HepG2 (cell line): Measurements from ENCODE around the gene TMEM59. TPM values are rescaled to one million over a fixed set of nuclear protein-coding genes. Genes with fewer than 3 reads are reported as not detected.

Experiments used
- ATAC-seq: fragments of 200-7000 bp; cut with Tn5 transposase; 3 replicates; pipeline ENCODE4 v1.9.1; 2020; ENCODE audit warnings: mild to moderate bottlenecking, moderate library complexity
- BruUV-seq: library from RNA; stranded (reverse); fragments of 400-500 nt; replicated peaks from 2 replicates; lab custom pipeline; 2021; lab: Mats Ljungman, UMichigan
- CTCF ChIA-PET: fragments of 300-600 bp; formaldehyde crosslinking; extraction: SDS; loops from one replicate; lab custom pipeline; 2021; ENCODE audit warnings: low total read pairs, inconsistent platforms, low intra/inter-chr PET ratio; lab: Yijun Ruan, JAX
- POLR2A ChIA-PET: fragments of 350-600 bp; sonication (Branson Sonifier 250); formaldehyde crosslinking; loops from one replicate; lab custom pipeline; 2020; ENCODE audit warnings: antibody characterized with exemption, inconsistent platforms; lab: Yijun Ruan, JAX
- DNase-seq: peaks from one replicate; pipeline ENCODE4 v3.0.0-alpha.2; 2015; ENCODE audit warnings: low spot score
- FAIRE-seq: peaks from 3 replicates; lab custom pipeline; 2011; peaks lifted over from hg19 to GRCh38; lab: Jason Lieb, UNC
- H2AFZ ChIP-seq: one replicate; pipeline ENCODE4 v1.6.1; 2011; ENCODE audit warnings: low read length, inconsistent platforms
- H3K27ac ChIP-seq: fragments of 300-600 bp; 3 replicates; pipeline ENCODE4 v1.8.0; 2011; ENCODE audit warnings: mixed run types, mild to moderate bottlenecking, mixed read lengths, low read length, inconsistent platforms; ENCODE audit not compliant: insufficient read depth; ENCODE audit errors: extremely low read length
- H3K27me3 ChIP-seq, 2 experiments: fragments of 200-600 bp in 1 of 2; 2 replicates in 1 of 2; 3 replicates in 1 of 2; pipeline versions ENCODE4 v1.6.0 to v1.8.0; 2011; ENCODE audit warnings: low read length in 2 of 2, mild to moderate bottlenecking in 2 of 2, moderate library complexity in 2 of 2, inconsistent platforms in 1 of 2; ENCODE audit not compliant: insufficient read depth in 2 of 2, control insufficient read depth in 1 of 2
- H3K36me3 ChIP-seq, 2 experiments: fragments of 200-600 bp in 1 of 2; replicated peaks in 1 of 2; 2 replicates in 1 of 2; 3 replicates in 1 of 2; pipeline versions ENCODE4 v1.5.1 to v1.8.0; 2011; ENCODE audit warnings: low read length in 2 of 2, inconsistent platforms in 1 of 2; ENCODE audit not compliant: insufficient read depth in 2 of 2, control insufficient read depth in 1 of 2
- H3K4me1 ChIP-seq: 2 replicates; pipeline ENCODE4 v1.5.1; 2012; ENCODE audit warnings: low read length, inconsistent platforms; ENCODE audit not compliant: insufficient read depth
- H3K4me2 ChIP-seq: 2 replicates; pipeline ENCODE4 v1.6.0; 2011; ENCODE audit warnings: low read depth, low read length, inconsistent platforms
- H3K4me3 ChIP-seq, 3 experiments: fragments of 200-600 bp in 1 of 3; sonication (generic), shearing (Covaris generic) in 1 of 3; replicated peaks in 1 of 3; 2 replicates each; pipeline ENCODE4 v1.5.1; 2011 to 2016; ENCODE audit warnings: low read length in 3 of 3, inconsistent platforms in 2 of 3, low read depth in 2 of 3, mild to moderate bottlenecking in 2 of 3, control low read depth in 1 of 3, mixed read lengths in 1 of 3; ENCODE audit not compliant: insufficient read depth in 1 of 3
- H3K79me2 ChIP-seq: one replicate; pipeline ENCODE4 v1.6.1; 2011; ENCODE audit warnings: low read length, inconsistent platforms; ENCODE audit not compliant: insufficient read depth
- H3K9ac ChIP-seq: 2 replicates; pipeline ENCODE4 v1.6.0; 2011; ENCODE audit warnings: mild to moderate bottlenecking, low read depth, low read length, inconsistent platforms; ENCODE audit not compliant: insufficient read depth
- H3K9me3 ChIP-seq: 2 replicates; pipeline ENCODE4 v1.5.1; 2012; ENCODE audit warnings: mild to moderate bottlenecking, low read length
- H4K20me1 ChIP-seq: 2 replicates; pipeline ENCODE4 v1.6.0; 2011; ENCODE audit warnings: inconsistent platforms, mild to moderate bottlenecking, low read length, moderate library complexity; ENCODE audit not compliant: insufficient read depth
- BORCS8-MEF2B ChIP-seq: sonication (generic); formaldehyde crosslinking; IDR thresholded peaks from 2 replicates; pipeline ENCODE4 v1.8.0; 2022; ENCODE audit warnings: mild to moderate bottlenecking, missing genetic modification reagents
- JUND ChIP-seq: sonication (generic); formaldehyde crosslinking; IDR thresholded peaks from 2 replicates; pipeline ENCODE4 v1.8.0; 2022; ENCODE audit warnings: mild to moderate bottlenecking, missing genetic modification reagents
- LRRFIP1 ChIP-seq: sonication (generic); formaldehyde crosslinking; conservative IDR thresholded peaks from 2 replicates; pipeline ENCODE4 v1.4.0; 2020; ENCODE audit warnings: missing genetic modification reagents
- RAD21 ChIP-seq: fragments of 450-650 bp; formaldehyde crosslinking; IDR thresholded peaks from 2 replicates; pipeline ENCODE4 v1.5.0; 2020; ENCODE audit warnings: mild to moderate bottlenecking
- RXRB ChIP-seq: IDR thresholded peaks from 2 replicates; pipeline ENCODE4 v1.6.1; 2016; ENCODE audit warnings: borderline replicate concordance, missing genetic modification reagents, missing compliant biosample characterization
- TBP ChIP-seq: sonication (generic); formaldehyde crosslinking; IDR thresholded peaks from 2 replicates; pipeline ENCODE4 v1.5.0; 2020; ENCODE audit warnings: missing genetic modification reagents
- ZBTB7B ChIP-seq: sonication (generic); formaldehyde crosslinking; IDR thresholded peaks from 2 replicates; pipeline ENCODE4 v1.4.0; 2020; ENCODE audit warnings: missing genetic modification reagents
- ZNF430 ChIP-seq: sonication (generic); formaldehyde crosslinking; IDR thresholded peaks from 2 replicates; pipeline ENCODE4 v1.9.0; 2021; ENCODE audit warnings: mild to moderate bottlenecking, missing genetic modification reagents
- ZNF501 ChIP-seq: sonication (generic); formaldehyde crosslinking; IDR thresholded peaks from 2 replicates; pipeline ENCODE4 v1.5.1; 2020; ENCODE audit warnings: mild to moderate bottlenecking, moderate library complexity, missing genetic modification reagents
- WGBS: methylation state at CpG from one replicate; pipeline ENCODE4 v1.1.6; 2017; ENCODE audit warnings: low lambda C conversion rate; 5-methylcytosine and 5-hydroxymethylcytosine counted together
- in situ Hi-C: cut with HindIII; loops from 2 replicates; pipeline ENCODE4 v1.10.0; 2017; ENCODE audit warnings: low pct_unique_long_range_greater_than_20kb; ENCODE audit not compliant: extremely low pct_ligation_motif_present
- intact Hi-C: fragments of 100-400 bp; cut with micrococcal nuclease; formaldehyde crosslinking; loops from one replicate; pipeline ENCODE4 v1.10.0; 2022; ENCODE audit not compliant: unreplicated experiment
- polyA plus RNA-seq, 8 experiments: library from polyadenylated mRNA; depleted of rRNA in 3 of 8; stranded (reverse) in 7 of 8; unstranded in 1 of 8; fragments of >200 nt; fragmentation: Illumina TruSeq in 4 of 8; extraction: Trizol in 4 of 8; gene quantifications; 2 replicates each; pipeline versions ENCODE4 v1.2.1 to v1.2.3, GENCODE V29; 2011 to 2016; ENCODE audit warnings: low read depth in 4 of 8, missing spikeins in 1 of 8, mixed read lengths in 1 of 8; ENCODE audit not compliant: insufficient read depth in 1 of 8
- total RNA-seq, 5 experiments: library from RNA; depleted of rRNA; stranded (reverse); fragments of >200 nt; fragmentation: Illumina TruSeq; extraction: Trizol; gene quantifications; 2 replicates each; pipeline ENCODE4 v1.2.3, GENCODE V29; 2016; ENCODE audit warnings: low read depth in 1 of 5
- TF ChIP-seq, protein P1 (sequence below): sonication (generic); formaldehyde crosslinking; IDR thresholded peaks from 2 replicates; pipeline ENCODE4 v1.5.1; 2020; ENCODE audit warnings: mild to moderate bottlenecking, missing genetic modification reagents, moderate library complexity

The TMEM59 gene
- total and polyA plus RNA-seq, 2 of the 13 experiments (the other 11 are each of a cell fraction or from before 2014, with no cell fraction given) = 147 to 363 TPM

- no peak overlapping the region for H3K4me2 ChIP-seq
- DNase-seq = no peak
- no peaks in the 10 kb centered on the region for H3K27me3 ChIP-seq
- intact Hi-C loops (no loop called here), in situ Hi-C loops (no loop called here)
- ChIA-PET POLR2A (no interaction called here), CTCF (no interaction called here)
- peaks cover 0 to 9% of the 10 kb centered on the region in 2 experiments; a peak in 3 of 5 replicates for H3K36me3 ChIP-seq
- H4K20me1 ChIP-seq = no peaks in the 10 kb centered on the region
- WGBS = 91% methylated on average over 7 of the region's 7 CpGs
- BruUV-seq = no TSS peak
- no peaks in the 10 kb centered on the region for H3K79me2 ChIP-seq
- no peak for ATAC-seq
- no peak for FAIRE-seq
- no peaks in the 10 kb centered on the region for H3K9me3 ChIP-seq
- H3K4me1 ChIP-seq = peaks cover 38% of the 10 kb centered on the region
- no peak overlapping the region for H3K9ac ChIP-seq
- H3K4me3 ChIP-seq = no peak overlapping the region
- no peak overlapping the region for H2AFZ ChIP-seq
- no peak overlapping the region for H3K27ac ChIP-seq
- no peak for TF ChIP-seq ZNF430 (CRISPR knock-in tag)
- no peak for TF ChIP-seq LRRFIP1
- TF ChIP-seq TBP (CRISPR knock-in tag) = no peak
- TF ChIP-seq RAD21 (CRISPR knock-in tag) = no peak
- TF ChIP-seq ZBTB7B (CRISPR knock-in tag) = no peak
- TF ChIP-seq RXRB (CRISPR knock-in tag) = no peak
Observed at GRCh38 chr1:54096877-54097240, 43.9 kb upstream of the TMEM59 start.

DNA sequence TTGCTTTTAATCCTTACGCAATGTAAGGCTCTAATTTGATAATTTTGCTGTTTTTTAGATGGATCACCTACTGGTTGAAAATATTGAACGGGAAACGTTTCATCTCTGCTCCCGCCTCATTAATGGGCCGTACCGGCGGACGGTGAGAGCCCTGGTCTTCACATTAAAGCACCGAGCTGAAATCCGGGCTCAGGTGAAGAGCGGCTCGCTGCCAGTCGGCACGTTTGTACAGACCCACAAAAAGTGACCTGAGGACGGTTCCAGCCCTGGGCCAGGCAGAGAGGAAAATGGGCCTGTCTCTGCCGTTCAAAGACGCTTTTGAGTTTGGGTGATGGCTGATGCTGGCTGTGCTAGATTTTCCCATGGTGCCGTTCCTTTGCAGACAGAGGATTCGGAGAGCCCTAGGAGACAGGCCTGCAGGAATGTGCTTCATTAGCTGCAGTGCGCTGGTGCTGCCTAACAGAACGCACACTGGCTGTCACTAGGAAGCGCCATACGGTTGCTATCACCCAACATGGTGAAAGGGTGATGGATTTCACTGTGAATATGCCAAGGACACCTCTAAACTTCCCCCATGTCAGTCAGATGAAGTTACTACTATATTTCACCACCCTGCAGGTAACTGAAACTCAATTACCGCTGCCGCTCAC, 43.3 kb upstream of the TMEM59 start:
- ChIA-PET POLR2A (no interaction called here), CTCF (no interaction called here)
- BruUV-seq = no TSS peak
- TF ChIP-seq ZNF501 (CRISPR knock-in tag) (0 out of 2 replicates have a peak, but pooled peaks have one; percentile 27), JUND (CRISPR knock-in tag) (no peak), BORCS8-MEF2B (no peak)
- TF ChIP-seq, protein P1, sequence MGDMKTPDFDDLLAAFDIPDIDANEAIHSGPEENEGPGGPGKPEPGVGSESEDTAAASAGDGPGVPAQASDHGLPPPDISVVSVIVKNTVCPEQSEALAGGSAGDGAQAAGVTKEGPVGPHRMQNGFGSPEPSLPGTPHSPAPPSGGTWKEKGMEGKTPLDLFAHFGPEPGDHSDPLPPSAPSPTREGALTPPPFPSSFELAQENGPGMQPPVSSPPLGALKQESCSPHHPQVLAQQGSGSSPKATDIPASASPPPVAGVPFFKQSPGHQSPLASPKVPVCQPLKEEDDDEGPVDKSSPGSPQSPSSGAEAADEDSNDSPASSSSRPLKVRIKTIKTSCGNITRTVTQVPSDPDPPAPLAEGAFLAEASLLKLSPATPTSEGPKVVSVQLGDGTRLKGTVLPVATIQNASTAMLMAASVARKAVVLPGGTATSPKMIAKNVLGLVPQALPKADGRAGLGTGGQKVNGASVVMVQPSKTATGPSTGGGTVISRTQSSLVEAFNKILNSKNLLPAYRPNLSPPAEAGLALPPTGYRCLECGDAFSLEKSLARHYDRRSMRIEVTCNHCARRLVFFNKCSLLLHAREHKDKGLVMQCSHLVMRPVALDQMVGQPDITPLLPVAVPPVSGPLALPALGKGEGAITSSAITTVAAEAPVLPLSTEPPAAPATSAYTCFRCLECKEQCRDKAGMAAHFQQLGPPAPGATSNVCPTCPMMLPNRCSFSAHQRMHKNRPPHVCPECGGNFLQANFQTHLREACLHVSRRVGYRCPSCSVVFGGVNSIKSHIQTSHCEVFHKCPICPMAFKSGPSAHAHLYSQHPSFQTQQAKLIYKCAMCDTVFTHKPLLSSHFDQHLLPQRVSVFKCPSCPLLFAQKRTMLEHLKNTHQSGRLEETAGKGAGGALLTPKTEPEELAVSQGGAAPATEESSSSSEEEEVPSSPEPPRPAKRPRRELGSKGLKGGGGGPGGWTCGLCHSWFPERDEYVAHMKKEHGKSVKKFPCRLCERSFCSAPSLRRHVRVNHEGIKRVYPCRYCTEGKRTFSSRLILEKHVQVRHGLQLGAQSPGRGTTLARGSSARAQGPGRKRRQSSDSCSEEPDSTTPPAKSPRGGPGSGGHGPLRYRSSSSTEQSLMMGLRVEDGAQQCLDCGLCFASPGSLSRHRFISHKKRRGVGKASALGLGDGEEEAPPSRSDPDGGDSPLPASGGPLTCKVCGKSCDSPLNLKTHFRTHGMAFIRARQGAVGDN (CRISPR knock-in tag) = 0 out of 2 replicates have a peak, but pooled peaks have one; percentile 14
- no peaks in the 10 kb centered on the region for H3K9me3 ChIP-seq
- no peak overlapping the region for H3K9ac ChIP-seq
- WGBS = 94% methylated on average over 24 of the region's 25 CpGs
- H4K20me1 ChIP-seq = no peaks in the 10 kb centered on the region
- no peak overlapping the region for H3K4me2 ChIP-seq
- no peak overlapping the region for H2AFZ ChIP-seq
- no peaks in the 10 kb centered on the region for H3K27me3 ChIP-seq
- no peak overlapping the region for H3K27ac ChIP-seq
- no peaks in the 10 kb centered on the region for H3K79me2 ChIP-seq
- DNase-seq = no peak
- ATAC-seq = no peak
- no peak overlapping the region for H3K4me3 ChIP-seq
- intact Hi-C loops (no loop called here), in situ Hi-C loops (no loop called here)
- peaks cover 38% of the 10 kb centered on the region for H3K4me1 ChIP-seq
- no peak for FAIRE-seq
- peaks cover 0 to 9% of the 10 kb centered on the region in 2 experiments; a peak in 3 of 5 replicates for H3K36me3 ChIP-seq
